SJSA1 (cell line): ENCODE results near the gene HNRNPK. TPM values are rescaled to one million over a fixed set of nuclear protein-coding genes. Genes with fewer than 3 reads are reported as not detected.

Experiments
- DNase-seq, 2 experiments: peaks; one replicate each; pipeline ENCODE4 v3.0.0-alpha.2; 2015 to 2020; ENCODE audit warnings: low spot score in 2 of 2, low read depth in 1 of 2
- H3K27ac ChIP-seq: fragments of 250-450 bp; sonication (Bioruptor Pico); 2 replicates; pipeline ENCODE4 v1.5.1; 2020; ENCODE audit warnings: mild to moderate bottlenecking, moderate library complexity
- H3K27me3 ChIP-seq: fragments of 250-450 bp; sonication (Bioruptor Pico); replicated peaks from 2 replicates; pipeline ENCODE4 v1.5.1; 2020; ENCODE audit warnings: mild to moderate bottlenecking, moderate library complexity
- H3K36me3 ChIP-seq: fragments of 250-450 bp; sonication (Bioruptor Pico); 2 replicates; pipeline ENCODE4 v1.5.1; 2020; ENCODE audit warnings: mild to moderate bottlenecking
- H3K4me1 ChIP-seq: fragments of 250-450 bp; sonication (Bioruptor Pico); replicated peaks from 2 replicates; pipeline ENCODE4 v1.6.1; 2021; ENCODE audit warnings: mild to moderate bottlenecking
- H3K4me3 ChIP-seq: fragments of 250-450 bp; sonication (Bioruptor Pico); 2 replicates; pipeline ENCODE4 v1.5.1; 2020; ENCODE audit warnings: mild to moderate bottlenecking
- H3K9me3 ChIP-seq: fragments of 250-450 bp; sonication (Bioruptor Pico); replicated peaks from 2 replicates; pipeline ENCODE4 v1.5.1; 2020; ENCODE audit warnings: mild to moderate bottlenecking
- total RNA-seq: library from RNA; depleted of rRNA; stranded (reverse); fragments of >200 nt; shearing (Covaris generic); gene quantifications from 2 replicates; pipeline ENCODE4 v1.2.3, GENCODE V29; 2014; rRNA removed

Gene HNRNPK
- total RNA-seq, 1 experiment from 2014 or later: 646 TPM

DNA sequence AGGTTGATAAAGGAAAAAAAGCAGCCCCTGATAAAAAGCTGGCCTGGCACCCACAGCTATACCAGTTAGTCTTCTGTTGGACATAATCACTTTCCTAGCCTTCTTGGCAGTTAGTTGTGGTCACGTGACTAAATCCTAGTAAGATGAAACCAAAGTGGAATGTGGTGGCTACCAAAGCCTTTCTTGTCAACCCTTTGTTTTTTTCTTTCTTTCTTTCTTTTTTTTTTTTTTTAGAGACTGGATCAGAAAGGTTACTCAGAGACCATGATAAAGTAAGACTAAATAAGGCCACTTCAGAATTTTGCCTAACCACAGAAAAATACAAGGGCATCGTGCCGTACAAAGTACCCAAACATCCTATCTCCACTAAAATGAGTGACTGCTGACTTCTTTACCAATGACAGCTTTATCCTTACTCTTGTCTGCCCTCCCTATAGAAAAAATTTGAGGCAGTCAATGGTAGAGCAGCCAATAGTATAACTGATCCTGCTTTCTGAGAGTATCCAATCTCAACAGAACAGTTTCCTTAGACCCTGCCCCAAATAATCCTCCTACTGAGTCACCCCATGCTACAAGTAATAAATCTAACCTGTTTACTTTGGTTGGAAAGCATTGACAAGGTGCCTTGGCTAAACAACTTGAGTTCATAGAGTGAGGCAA, 44.6 kb downstream of the HNRNPK start:
- peaks cover 10% of the 10 kb centered on the region for H3K36me3 ChIP-seq
- H3K27ac ChIP-seq: no peak overlapping the region
- no peaks in the 10 kb centered on the region for H3K9me3 ChIP-seq
- no peaks in the 10 kb centered on the region for H3K27me3 ChIP-seq
- no peak overlapping the region for H3K4me3 ChIP-seq
- DNase-seq: peak in 1 of 2 experiments; percentile 51
- H3K4me1 ChIP-seq: peaks cover 14% of the 10 kb centered on the region

DNA sequence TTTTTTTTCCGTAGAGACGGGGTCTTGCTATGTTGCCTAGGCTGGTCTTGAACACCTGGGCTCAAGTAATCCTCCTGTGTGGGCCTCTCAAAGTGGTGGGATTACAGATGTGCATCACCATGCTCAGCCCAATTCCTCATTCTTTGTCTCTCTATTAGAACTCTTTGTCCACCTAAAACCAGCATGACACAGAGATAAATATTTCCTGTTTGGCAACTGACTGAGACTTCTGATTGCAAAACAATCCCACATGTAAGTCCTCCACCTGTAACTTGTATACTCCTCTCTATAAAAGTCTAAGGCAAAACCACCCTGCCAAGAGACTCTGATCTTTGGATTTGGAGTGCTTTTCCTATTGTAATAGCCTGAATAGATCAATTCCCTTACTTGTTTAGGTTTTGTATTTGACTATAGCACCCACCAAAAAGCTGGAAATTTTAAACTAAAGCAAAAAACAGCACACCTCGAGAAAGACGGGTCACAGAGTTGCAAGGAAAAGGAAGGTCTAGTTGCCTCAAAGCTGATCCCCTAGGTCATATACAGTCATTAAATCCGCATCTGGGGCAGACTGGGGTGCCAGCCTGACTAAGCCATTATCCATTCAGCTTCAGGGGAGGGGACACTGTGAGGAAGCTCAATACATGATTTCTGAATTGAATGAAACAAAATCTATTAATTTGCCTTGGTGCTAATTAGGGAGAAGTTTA, 45.3 kb downstream of the HNRNPK start:
- Histone ChIP-seq H3K27ac (no peak overlapping the region), H3K27me3 (no peaks in the 10 kb centered on the region), H3K4me3 (no peak overlapping the region), H3K9me3 (no peaks in the 10 kb centered on the region), H3K36me3 (peaks cover 9% of the 10 kb centered on the region; the same call in 1 of the 2 replicates), H3K4me1 (peaks cover 14% of the 10 kb centered on the region)
- DNase-seq: no peak

DNA sequence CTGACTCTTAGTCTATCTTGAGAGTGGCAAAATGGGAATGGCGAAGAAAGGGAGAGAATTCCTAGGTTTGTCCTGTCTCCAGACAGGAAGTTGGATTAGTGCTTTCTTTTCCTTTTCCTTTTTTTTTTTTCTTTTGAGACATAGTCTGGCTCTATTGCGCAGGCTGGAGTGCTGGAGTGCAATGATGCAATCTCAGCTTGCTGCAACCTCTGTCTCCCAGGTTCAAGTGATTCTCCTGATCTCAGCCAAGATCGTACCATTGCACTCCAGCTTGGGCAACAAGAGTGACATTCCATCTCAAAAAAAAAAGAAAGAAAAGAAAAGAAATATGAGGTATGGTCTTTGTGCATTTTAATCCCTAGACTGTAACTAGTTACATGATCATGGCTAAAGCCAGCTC, 46.2 kb downstream of the HNRNPK start:
- DNase-seq: no peak
- no peaks in the 10 kb centered on the region for H3K27me3 ChIP-seq
- H3K4me3 ChIP-seq: no peak overlapping the region
- peaks cover 14% of the 10 kb centered on the region for H3K4me1 ChIP-seq
- H3K36me3 ChIP-seq: peaks cover 2% of the 10 kb centered on the region; the same call in 1 of the 2 replicates
- no peaks in the 10 kb centered on the region for H3K9me3 ChIP-seq
- H3K27ac ChIP-seq: no peak overlapping the region

DNA sequence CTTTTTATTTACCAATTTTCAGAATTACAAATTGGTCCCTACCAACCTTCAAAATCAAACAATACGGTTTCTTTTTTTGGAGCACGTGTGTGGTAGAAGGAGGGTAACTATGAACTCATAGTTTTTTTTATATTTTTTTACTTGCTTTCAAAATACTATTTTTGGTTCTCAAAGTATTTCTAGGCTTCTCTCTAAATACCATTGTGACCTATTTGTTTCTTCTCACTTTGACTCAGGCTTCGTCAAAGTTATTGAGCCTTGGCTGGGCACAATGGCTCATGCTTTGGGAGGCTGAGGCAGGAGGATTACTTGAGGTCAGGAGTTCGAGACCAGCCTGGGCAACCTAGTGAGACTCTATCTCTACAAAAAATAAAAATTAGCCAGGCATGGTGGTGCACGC, 47.2 kb downstream of the HNRNPK start:
- no peak for DNase-seq
- Histone ChIP-seq H3K36me3 (no peaks in the 10 kb centered on the region), H3K27ac (no peak overlapping the region), H3K27me3 (no peaks in the 10 kb centered on the region), H3K4me1 (peaks cover 14% of the 10 kb centered on the region), H3K4me3 (no peak overlapping the region), H3K9me3 (no peaks in the 10 kb centered on the region)

DNA sequence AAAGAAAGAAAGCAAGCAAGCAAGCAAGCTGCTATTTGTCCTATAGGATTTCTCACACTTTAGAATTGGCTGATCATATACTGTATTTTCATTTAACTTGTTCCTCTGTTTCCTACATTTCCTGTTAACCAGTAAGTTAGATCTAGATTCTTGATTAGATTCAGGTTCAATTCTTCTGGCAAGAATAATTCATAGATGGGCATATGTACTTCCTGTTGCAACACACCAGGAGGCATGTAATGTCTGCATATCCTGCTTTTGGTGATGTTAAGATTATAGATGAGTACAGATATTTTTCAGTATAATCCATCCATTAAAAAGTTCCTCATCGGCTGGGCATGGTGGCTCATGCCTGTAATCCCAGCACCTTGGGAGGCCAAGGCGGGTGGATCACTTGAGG, 48.0 kb downstream of the HNRNPK start:
- Histone ChIP-seq H3K9me3 (no peaks in the 10 kb centered on the region), H3K27me3 (no peaks in the 10 kb centered on the region), H3K36me3 (no peaks in the 10 kb centered on the region), H3K27ac (no peak overlapping the region), H3K4me3 (no peak overlapping the region), H3K4me1 (peaks cover 14% of the 10 kb centered on the region)
- DNase-seq: no peak

DNA sequence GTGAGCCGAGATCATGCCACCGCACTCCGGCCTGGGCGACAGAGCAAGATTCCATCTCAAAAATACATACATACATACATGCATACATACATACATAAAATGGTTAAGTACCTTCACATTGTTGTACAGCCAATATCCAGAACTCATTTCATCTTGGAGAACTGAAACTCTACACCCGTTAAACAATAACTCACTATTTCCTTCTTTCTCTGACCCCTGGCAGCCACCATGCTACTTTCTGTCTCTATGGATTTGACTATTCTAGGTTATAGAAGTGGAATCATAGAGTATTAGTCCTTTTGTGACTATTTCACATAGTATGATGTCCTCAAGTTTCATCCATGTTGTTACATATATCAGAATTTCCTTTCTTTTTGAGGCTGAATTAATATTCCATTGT, 49.1 kb downstream of the HNRNPK start:
- no peaks in the 10 kb centered on the region for H3K9me3 ChIP-seq
- H3K36me3 ChIP-seq: no peaks in the 10 kb centered on the region
- H3K4me1 ChIP-seq: peaks cover 13% of the 10 kb centered on the region
- no peak overlapping the region for H3K27ac ChIP-seq
- H3K27me3 ChIP-seq: no peaks in the 10 kb centered on the region
- no peak for DNase-seq
- H3K4me3 ChIP-seq: no peak overlapping the region

DNA sequence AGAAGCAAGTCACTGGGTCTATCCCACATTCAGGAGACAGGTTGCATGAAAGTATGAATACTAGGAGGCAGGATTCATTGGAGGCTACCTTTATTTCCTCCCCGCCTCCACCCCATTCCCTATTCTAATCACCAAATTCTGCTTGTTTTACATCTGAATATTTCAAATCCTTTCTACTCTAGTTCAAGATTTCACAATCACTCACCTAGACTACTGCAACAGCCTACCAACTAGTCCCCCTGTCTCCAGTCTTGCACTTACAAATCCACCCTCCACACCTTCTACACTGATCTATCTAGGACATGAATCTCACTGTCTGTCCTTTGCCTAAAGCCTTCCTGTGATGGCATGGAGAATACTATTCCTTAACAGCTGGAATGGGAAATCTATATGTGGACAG, 52.4 kb downstream of the HNRNPK start:
- no peaks in the 10 kb centered on the region for H3K4me1 ChIP-seq
- no peak for DNase-seq

DNA sequence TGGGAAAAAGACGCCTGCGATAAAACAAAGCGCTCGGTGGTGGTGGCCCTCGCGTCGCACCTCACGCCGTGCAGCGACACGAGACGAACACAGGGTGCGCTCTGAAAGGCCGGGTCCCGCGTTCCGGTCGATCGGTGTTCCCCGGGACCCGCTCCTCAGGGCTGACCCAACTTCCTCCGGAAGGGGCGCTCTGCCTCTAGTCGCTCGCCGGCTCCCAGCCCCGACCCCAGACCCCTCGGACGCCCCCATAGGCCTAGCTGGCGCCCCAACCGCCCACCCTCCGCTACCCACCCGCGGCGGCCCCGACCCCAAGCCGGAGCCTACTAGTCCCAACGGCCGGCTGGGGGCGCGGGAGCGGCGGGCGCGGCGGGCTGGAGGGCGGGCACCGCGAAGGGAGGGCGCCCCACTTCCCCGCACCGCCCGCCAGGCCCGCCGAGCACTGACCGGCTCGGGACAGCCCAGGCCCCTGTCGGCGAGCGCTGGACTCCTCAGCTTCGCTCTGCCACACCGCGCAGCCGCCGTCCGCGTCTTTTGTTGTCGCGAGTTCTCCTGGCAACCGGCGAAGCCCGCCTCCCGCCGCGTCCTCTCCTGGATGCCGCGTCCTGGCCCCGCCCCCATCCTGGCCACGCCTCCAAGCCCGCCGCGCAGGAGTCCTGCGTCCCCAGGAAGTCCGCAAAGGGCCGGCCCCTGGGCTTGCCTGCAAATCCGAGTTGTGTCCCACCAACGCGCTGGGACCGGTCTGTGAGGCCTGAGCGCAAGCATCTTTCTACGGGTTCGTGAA, 58.9 kb downstream of the HNRNPK start, which contains the start of gene KIF27:
TSS of gene KIF27 (minus strand) at position 506 of the 781 bp plus-strand sequence. CDS start 5,841 bp downstream, outside the sequence.
- Histone ChIP-seq H3K27me3 (no peaks in the 10 kb centered on the region), H3K36me3 (no peaks in the 10 kb centered on the region), H3K27ac (peak within 1 kb of the TSS; percentile 85), H3K4me1 (peaks cover 9% of the 10 kb centered on the region; the same call in 1 of the 2 replicates), H3K4me3 (peak within 1 kb of the TSS; percentile 63), H3K9me3 (no peaks in the 10 kb centered on the region)
- DNase-seq: peak; percentile 85 to 98

More for the DNA sequence above, 52.4 kb downstream of the HNRNPK start:
- no peak overlapping the region for H3K4me3 ChIP-seq
- H3K9me3 ChIP-seq: no peaks in the 10 kb centered on the region
- H3K27me3 ChIP-seq: no peaks in the 10 kb centered on the region
- no peaks in the 10 kb centered on the region for H3K36me3 ChIP-seq
- no peak overlapping the region for H3K27ac ChIP-seq

DNA sequence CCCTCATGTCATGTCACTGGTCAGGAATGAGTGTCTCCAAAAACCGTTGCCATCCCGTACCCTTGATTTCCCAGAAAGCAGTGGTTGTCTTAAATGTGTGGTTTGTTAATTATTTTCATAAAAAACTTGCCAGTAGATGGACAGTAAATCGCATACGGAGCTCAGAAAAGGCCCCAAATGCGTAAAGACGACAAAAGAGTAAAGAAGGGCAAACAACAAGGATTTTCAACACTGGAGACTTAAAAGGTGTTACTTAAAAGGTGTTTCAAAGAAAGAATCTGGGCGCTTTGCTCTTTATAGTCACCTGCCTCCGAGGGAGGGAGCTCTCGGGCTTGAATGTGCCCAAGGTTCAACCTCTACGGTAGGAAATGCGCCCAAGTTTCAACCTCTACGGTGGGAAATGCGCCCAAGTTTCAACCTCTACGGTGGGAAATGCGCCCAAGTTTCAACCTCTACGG, 59.5 kb downstream of the HNRNPK start:
- peaks cover 9% of the 10 kb centered on the region; the same call in 1 of the 2 replicates for H3K4me1 ChIP-seq
- peak in 1 of 2 experiments; percentile 52 for DNase-seq
- H3K27ac ChIP-seq: peak overlapping the region; percentile 85
- H3K9me3 ChIP-seq: no peaks in the 10 kb centered on the region
- H3K36me3 ChIP-seq: no peaks in the 10 kb centered on the region
- no peaks in the 10 kb centered on the region for H3K27me3 ChIP-seq
- peak overlapping the region; percentile 63 for H3K4me3 ChIP-seq

DNA sequence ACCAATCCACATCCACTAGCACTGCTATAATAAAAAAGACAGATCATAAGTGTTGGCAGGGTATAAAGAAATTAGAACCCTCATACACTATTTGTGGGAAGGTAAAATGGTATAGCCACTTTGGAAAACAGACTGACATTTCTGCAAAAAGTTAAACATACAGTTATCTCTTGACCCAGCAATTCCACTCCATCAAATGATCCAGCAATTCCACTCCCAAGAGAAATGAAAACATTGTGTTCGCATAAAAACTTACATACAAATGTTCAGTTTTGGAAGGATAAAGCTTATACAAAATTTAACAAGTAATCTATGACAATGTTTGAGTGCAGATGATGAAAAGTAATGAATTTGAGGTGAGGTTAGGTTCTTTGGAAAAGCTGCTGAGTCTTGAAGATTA, 60.9 kb downstream of the HNRNPK start:
- H3K4me1 ChIP-seq: peaks cover 9% of the 10 kb centered on the region; the same call in 1 of the 2 replicates
- H3K4me3 ChIP-seq: no peak overlapping the region
- no peaks in the 10 kb centered on the region for H3K36me3 ChIP-seq
- no peak for DNase-seq
- no peaks in the 10 kb centered on the region for H3K9me3 ChIP-seq
- H3K27me3 ChIP-seq: no peaks in the 10 kb centered on the region
- no peak overlapping the region for H3K27ac ChIP-seq

Other genes starting within 250 kb of the HNRNPK start
- gene GKAP1, start 162.4 kb downstream of the HNRNPK start, total RNA-seq: 0.37 and 19.0 TPM in 2 replicates
- gene KIF27, start 58.8 kb downstream of the HNRNPK start, total RNA-seq: 0.34 and 1.2 TPM in 2 replicates
- 1.9 and 6.6 TPM in 2 replicates for gene RMI1, start 590 bp upstream of the HNRNPK start, total RNA-seq